HG03342 (cell line): ENCODE results near the gene NGRN.
"Not testable (repeated sequence)": the region's sequence is repeated elsewhere in the genome, so short reads cannot be mapped to it uniquely, and the experiment has no call there.

Experiments
- ATAC-seq: cut with Tn5 transposase; IDR thresholded peaks from one replicate; pipeline ENCODE4 v1.9.1; 2021; ENCODE audit warnings: mild to moderate bottlenecking, moderate library complexity; ENCODE audit not compliant: unreplicated experiment

NGRN gene

DNA sequence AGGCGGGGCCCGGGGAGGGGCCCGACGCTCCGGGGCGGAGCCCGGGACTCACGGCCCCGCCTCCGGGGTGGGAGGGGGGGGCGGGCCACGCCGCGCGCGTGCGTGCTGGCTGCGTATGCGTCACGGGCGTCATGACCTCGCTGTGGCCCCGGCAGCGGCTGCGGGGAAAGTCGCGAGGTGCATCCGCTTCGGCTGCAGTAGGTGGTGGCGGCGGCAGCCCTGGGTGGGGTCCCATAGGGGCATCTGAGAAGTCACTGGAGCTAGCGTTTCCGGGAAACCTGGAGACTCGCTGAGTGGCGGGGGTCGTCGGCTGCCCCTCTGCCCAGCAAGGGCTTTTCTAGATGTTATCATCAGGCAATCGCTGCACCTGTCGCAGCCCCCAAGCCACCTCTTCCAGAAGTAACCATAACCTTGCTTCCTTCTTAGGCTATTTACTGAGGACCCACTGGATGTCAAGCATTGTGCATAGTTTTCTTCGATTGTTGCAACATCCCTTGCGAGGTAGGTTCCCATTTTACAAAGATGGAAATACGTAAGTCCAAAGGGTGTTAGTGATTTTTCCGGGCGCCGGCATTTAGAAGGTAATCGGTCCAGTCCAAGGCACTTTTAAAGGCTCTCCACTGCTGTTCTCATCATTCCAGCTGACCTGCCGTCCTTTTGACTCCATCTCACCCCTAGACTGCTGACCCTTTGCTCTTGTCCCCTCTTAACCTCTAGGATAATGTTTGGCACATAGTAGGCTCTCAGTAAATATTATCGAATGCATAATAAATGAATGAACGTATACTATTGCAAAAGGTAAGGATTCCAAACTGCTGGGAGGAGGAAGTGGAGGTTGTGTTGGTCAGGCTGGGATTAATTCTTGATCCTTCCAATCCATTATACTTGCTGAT, 31.1 kb upstream of the NGRN start, which contains the start of gene GDPGP1:
GDPGP1 (plus strand) TSS at position 114 of the 893 bp plus-strand sequence. CDS start 6,700 bp downstream, outside the sequence.
- no peak for ATAC-seq

DNA sequence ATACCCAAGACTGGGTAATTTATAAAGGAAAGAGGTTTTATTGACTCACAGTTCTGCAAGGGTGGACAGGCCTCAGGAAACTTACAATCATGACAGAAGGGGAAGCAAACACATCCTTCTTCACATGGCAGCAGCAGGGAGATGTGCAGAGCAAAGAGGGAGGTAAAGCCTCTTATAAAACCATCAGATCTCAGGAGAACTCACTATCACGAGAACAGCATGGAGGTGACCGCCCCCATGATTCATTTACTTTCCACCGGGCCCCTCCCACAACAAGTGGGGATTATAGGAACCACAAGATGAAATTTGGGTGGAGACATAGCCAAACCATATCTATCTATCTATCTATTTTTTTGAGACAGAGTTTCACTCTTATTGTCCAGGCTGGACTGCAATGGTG, 26.1 kb upstream of the NGRN start:
- no peak for ATAC-seq

GRCh38 chr15:90240856-90241255, 24.6 kb upstream of the NGRN start:
- ATAC-seq, result no peak

DNA sequence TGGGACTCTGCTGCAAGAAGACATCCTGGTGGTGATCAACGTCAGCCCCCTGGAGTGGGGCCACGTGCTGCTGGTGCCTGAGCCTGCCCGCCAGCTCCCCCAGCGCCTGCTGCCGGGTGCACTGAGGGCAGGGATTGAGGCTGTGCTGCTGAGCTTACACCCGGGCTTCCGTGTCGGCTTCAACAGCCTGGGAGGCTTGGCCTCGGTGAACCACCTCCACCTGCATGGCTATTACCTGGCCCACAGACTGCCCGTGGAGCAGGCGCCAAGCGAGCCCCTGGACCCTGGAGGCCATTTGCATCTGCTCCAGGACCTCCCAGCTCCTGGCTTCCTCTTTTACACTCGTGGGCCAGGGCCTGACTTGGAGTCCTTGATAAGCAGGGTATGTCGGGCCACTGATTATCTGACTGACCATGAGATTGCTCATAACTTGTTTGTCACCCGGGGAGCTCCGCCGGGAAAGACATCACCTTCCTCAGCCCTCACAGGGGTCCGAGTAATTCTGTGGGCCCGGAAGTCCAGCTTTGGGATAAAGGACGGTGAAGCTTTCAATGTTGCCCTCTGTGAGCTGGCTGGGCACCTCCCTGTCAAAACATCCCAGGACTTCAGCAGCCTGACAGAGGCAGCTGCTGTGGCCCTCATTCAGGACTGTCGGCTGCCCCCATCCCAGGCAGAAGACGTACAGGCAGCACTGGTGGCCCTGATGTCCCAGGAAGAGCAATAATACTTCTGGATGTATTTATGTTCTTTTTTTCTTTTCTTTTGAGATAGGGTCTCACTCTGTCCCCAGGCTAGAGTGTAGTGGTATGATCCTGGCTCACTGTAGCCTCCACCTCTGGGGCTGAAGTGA, 23.9 kb upstream of the NGRN start:
- no peak for ATAC-seq

GRCh38 chr15:90243943-90244639, 21.4 kb upstream of the NGRN start:
- no peak for ATAC-seq

- ATAC-seq, result no peak
Observed at GRCh38 chr15:90248789-90249202, 16.7 kb upstream of the NGRN start.

DNA sequence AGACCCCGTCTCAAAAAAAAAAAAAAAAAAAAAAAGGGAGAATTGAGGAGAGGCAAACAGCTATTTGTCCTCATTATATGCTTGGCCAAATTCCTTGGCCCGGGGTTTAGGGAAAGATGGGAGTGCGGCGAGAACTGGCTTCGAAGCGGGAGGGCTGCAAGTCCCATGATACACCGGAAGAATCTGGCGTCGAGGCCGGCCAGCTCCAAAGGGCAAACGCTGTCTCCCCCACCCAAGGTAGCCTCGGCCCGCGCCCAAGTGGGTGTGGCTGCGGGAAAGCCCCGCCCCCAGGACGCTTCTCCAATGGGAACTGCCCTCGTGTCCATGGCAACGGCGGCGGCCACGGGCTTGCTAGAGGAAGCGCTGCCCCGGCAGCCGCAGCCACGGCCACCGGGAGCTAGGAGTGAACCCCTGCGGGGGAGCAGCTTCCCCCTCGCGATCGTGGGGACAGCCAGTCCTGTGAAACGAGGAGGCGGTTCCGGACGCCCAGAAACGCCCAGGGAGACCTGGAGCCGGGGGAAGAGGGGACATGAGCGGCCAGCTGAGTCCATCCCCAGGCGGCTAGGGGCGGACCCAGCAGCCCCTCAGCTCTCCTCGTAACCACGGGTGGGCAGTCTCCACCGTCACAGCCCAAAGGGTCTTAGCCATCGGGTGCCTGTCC, 16.1 kb upstream of the NGRN start, which contains the start of gene TTLL13:
TTLL13 (plus strand) TSS at position 354 of the 661 bp plus-strand sequence. CDS start 1,075 bp downstream, outside the sequence.
- peak; percentile 55 for ATAC-seq

GRCh38 chr15:90257776-90258175, 7.7 kb upstream of the NGRN start:
- no peak for ATAC-seq

GRCh38 chr15:90259524-90259923, 5.9 kb upstream of the NGRN start:
- peak; percentile 75 for ATAC-seq

DNA sequence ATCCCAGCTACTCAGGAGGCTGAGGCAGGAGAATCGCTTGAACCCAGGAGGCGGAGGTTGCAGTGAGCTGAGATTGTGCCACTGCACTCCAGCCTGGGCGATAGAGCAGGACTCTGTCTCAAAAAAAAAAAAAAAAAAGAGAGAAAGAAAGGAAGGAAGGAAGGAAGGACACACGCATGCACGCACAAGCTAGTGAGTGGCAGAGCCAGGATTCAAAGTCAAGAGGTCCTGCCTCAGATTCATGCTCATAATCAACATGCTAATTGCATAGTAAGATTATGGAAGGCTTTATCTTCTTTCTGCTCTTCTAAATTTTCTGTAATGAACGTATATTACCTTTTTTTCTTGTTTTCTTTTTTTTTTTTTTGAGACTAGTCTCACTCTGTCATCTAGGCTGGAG, 4.7 kb upstream of the NGRN start:
- ATAC-seq, result not testable (repeated sequence)

DNA sequence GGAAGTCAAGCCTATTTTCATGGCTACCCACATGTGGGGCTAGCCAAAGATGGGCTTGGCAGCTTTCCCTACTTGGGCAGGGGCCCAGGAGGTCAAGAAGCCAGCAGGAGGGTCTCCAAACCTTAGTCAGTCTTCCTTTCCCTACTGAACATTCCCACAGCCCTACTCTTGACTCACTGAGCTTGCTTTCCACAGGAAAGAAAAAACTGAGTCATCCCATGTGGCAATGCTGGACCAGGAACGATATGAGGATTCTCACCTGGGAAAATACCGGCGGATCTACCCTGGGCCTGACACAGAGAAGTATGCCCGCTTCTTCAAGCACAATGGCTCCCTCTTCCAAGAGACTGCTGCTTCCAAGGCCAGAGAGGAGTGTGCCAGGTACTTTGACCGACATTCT, 3.7 kb upstream of the NGRN start:
- ATAC-seq, result no peak

DNA sequence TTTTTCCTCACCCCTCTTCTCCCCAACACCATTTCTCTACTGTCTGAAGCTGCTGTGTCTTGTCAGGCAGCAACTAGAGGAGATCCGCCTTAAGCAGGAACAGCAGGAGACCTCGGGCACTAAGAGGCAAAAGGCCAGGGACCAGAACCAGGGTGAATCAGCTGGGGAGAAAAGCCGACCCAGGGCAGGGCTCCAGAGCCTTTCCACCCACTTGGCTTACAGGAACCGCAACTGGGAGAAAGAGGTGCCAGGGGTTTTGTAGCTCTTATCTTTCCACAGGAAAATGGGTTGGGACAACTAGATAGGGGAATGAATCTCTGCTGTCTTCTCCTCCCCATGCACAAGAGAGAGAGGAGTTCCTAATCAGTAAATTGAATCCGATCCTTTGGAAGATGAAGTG, 3.0 kb upstream of the NGRN start:
- ATAC-seq, result no peak

DNA sequence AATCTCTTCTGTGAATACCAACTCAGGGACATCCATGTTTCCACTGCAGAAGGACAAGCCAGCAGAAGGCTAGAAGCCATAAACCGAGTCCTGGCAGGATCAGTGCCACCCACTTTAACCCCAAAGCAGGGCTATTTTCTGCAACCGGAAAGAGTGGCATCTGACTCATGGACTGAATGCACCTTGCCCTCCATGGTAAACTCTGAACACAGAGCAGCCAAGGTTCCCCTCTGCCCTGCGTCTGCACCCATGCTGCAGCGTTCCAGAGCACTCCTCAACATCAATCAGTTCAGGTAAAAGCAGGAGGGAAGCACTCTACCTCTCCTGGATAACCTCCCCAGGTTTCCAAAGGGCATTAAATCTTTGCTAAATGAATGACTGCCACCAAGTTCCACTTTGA, 801 bp upstream of the NGRN start:
- no peak for ATAC-seq

DNA sequence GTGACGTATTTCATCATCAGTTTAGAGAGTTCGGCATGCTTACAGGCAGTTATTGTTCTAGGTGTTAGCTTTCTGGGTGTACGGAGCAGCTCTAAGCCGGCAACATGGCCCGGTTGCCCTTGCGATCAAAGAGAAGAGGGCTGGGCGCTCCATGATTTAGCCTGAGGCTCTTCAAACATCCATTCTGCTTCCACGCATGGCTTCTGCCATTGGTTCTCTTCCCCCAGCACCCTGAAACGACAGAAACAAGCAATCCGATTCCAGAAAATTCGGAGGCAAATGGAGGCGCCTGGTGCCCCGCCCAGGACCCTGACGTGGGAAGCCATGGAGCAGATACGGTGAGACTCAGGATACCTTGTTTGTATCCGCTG, 574 bp downstream of the NGRN start:
- ATAC-seq, result peak; percentile 17

DNA sequence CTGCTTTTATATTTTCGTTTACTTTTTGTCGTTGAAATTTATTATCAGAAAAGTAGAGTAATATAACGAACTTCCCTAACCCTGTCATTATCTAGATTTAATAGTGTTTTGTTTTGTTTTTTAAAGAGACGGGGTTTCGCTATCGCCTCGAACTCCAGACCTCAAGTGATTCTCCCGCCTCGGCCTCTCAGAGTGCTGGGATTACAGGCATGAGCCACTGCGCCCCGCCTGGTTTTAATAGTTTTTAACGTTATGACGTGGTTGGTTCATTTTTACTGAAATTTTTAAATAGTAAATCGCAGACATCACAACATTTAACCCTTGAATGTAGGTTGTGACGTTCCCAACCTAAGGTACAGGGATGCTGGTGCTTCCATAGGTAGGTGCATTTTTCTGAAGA, 1.0 kb downstream of the NGRN start:
- no peak for ATAC-seq

- no peak for ATAC-seq
Observed at GRCh38 chr15:90268415-90268814, 2.9 kb downstream of the NGRN start.

GRCh38 chr15:90270502-90271150, 5.2 kb downstream of the NGRN start:
- no peak for ATAC-seq

GRCh38 chr15:90271459-90272166, 6.1 kb downstream of the NGRN start:
- no peak for ATAC-seq

DNA sequence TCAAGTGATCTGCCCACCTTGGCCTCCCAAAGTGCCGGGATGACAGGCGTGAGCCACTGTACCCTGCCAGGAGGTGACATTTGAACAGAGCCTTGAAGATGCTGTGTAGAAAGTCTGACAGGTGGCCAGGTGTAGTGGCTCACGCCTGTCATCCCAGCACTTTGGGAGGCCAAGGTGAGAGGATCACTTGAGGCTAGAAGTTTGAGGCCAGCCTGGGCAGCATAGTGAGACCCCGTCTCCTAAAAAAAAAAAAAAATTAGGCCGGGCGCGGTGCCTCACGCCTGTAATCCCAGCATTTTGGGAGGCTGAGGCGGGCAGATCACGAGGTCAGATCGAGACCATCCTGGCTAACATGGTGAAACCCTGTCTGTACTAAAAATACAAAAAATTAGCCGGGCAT, 13.0 kb downstream of the NGRN start:
- ATAC-seq, result not testable (repeated sequence)
